HG03095 (cell line): Measurements from ENCODE around the gene ZNF524.

Source experiments
- ATAC-seq: cut with Tn5 transposase; IDR thresholded peaks from one replicate; pipeline ENCODE4 v1.9.1; 2021; ENCODE audit warnings: moderate library complexity; ENCODE audit not compliant: unreplicated experiment

Gene ZNF524

DNA sequence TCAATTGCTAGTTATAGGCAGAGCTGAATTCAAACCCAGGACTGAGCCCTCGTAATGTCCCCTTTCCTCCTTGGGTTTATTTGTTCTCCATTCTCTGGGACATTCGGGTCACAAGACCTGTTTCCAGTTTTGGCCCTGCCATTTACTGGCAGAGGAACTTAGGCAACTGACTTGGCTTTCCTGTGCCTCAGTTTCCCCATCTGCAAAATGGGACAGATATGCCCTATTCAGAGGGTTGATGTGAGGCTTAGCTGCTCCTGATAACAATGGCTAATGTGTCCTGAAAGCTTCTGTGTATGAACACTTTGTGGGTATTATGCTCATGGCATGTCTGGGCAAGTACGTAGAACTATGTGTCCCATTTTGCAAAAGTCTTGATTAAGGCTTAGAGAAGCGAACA is 996 bp downstream of the ZNF524 start:
- no peak for ATAC-seq

DNA sequence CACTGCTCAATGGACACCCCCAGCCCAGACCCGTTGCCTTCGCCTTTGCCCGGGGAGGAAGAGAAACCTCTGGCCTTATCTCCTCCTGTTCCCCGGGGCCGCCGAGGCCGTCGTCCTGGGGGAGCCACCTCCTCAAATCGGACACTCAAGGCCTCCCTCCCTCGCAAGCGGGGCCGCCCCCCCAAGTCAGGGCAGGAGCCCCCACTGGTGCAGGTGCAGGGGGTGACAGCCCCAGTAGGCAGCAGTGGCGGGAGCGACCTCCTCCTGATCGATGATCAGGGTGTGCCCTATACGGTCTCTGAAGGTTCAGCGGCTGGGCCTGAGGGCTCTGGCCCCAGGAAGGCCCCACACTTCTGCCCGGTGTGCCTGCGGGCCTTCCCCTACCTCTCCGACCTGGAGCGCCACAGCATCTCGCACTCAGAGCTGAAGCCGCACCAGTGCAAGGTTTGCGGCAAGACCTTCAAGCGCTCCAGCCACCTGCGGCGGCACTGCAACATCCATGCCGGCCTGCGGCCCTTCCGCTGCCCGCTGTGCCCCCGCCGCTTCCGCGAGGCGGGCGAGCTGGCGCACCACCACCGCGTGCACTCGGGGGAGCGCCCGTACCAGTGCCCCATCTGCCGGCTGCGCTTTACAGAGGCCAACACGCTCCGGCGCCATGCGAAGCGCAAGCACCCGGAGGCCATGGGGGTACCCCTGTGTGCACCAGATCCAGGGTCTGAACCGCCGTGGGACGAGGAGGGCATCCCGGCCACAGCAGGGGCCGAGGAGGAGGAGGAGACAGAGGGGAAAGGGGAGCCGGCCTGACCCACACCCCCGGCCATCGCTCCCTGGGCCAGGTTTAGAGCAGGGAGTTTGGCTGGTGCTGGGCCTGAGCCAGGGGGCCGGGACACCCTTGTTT is 2.3 kb downstream of the ZNF524 start:
- no peak for ATAC-seq

DNA sequence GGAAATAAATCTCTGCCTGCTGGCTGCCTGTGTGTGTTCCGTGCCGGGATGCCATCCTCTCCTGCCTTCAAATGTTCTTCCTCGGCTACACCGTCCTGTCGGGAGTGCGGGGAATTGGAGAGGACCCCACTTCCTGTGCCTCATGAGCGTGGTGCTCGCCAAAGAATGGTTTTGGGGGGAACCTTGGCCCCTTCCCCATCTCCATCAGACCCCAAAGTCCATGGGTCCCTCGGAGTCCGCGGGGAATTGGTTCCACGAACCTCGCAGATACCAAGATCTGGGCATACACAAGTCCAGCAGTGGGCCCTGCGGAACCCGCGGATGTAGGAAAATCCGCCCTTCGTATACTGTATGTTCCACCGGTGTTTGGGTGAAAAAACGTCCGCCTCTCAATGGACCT is 3.0 kb downstream of the ZNF524 start:
- no peak for ATAC-seq

DNA sequence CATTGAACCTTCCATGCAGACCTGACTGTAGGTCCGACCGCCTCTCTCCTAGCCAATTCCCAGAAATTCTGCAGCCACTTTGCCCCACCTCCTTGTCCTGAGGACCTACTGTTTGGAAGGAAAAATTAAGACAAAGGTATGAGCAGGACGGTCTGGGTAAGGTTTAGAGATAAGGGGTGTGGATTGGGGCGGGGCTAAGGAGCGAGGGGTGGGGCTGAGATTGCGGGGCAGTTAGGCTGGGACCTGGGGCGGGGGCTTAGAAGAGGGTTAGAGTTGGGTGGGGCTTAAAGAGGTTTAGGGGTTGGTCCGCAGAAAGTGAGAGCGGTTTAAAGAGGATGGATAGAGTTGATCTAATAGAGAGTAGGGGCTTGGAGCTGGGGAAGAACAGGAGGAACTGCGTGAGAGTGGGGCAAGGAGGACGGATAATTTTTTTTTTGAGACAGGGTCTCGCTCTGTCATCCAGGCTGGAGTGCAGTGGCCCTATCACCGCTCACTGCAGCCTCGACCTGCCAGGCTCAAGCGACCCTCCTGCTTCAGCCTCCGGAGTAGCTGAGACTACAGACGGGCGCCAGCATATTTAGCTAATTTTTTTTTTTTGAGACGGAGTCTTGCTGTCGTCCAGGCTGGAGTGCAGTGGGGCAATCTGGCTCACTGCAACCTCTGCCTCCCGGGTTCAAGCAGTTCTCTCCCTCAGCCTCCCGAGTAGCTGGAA is 3.6 kb downstream of the ZNF524 start:
- ATAC-seq: no peak

DNA sequence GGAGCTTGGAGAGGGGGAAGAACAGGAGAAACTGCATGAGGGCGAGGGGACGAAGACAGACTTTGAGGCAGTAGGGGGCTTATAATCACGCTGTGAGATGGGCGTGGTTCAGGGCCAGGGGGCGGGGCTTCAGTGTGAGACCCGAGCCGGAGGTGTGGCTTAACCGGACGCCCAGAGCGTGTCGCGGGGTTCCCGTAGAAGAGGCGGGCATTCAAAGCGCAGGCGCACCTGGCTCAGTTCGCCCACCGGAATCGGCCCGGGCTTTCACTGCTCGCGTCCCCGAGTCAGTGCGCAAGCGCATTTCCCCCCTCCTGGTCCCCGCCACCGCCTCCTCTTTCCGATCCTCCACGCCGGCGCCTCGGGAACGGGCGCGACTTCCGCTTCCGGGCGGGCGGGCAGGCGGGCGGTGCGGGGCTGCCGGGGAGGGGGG is 5.1 kb downstream of the ZNF524 start:
- ATAC-seq: peak; percentile 45

DNA sequence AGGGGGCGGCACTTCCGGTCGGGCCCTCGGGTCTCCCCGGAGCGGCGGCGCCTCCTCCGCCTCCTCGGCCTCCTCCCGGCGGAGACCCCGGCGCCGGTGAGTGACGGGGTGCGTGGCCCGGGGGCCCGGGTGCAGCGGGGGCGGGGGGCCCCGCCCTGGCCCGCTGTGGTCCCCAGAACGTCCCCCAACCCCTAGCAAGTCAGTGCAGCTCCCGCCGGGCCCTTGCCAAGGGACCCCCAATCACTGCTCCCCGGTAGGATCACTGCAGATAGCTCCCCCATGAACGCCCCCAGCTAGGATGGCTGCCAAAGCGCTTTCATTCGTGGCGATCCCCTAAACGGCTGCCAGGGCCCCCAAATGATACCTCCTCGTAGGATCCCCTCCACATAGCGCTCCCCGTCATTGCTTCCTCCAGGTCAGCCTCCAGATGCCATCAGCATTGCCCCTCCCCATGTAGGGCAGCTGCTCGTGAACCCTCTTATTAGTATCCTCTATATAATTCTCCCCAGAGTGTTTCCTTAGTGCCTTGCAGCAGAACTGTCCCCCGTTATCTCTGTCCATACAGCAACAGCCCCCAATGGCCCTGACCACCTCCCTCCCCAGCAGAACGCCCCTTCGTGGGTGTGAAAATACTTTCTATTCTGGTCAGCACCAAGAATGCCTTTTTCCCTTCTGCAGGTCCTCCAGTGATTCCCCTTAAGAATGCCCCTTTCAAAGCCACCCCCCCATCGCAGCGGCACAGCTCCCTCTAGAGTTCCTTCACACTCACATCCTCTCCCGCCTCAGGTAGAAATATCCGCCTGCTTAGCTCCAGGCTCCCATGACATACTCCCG is 5.8 kb downstream of the ZNF524 start, which contains the start of gene ZNF865:
ZNF865 (plus strand) TSS at position 11 of the 834 bp plus-strand sequence. CDS start 7,972 bp downstream, outside the sequence.
- peak; percentile 32 for ATAC-seq

DNA sequence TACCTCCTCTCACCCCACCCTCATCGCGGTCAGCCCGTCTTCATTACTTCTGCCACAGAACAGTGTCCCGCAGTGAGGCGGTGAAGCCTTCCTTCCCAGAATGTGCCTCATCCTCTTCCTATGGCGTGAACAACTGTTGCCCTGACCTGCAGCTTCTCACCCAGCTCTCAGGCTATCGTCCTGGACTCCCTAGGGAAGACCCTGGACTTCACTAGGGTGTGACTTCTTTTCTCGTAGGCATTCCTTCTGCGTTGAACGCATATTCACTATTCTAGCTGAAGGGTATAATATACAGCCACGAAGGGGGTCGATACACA is 6.3 kb downstream of the ZNF524 start:
- ATAC-seq: no peak

DNA sequence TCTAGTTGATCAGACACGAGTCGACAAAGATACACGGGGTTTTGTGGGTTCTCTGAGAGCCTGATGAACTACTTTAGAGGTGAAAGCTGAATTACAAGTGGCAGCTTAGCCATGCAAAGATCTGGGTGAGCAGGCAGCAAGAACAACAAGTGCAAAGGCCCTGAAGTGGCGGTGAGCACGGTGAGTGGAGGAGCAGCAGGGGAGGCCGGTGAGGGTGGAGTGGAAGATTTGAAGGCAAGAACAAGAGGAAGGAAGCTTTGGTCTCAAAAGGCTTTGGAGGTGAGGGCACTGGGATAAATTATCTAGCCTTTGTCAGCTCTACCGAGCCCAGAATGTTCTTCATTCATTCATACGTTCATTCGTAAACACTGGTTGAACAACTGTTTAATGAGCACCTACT is 6.7 kb downstream of the ZNF524 start:
- no peak for ATAC-seq

DNA sequence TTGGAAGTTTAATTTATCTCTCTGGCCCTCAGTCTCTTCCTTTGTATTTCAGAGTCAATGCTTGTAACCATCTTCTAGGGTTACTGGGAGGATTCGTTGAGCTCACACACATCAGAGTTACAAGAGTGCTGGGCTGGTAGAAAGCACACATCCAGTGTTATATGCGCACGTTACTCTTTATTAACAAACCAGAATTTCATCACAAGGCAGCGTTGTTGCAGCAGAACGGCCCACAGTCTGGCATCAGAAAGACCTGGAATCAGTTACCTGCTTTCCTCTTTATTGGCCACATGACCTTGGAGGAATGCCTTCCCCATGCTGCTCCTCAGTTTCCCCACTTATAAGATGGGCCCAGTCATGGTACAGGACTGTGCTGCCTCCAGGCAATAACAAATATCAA is 9.2 kb downstream of the ZNF524 start:
- no peak for ATAC-seq

DNA sequence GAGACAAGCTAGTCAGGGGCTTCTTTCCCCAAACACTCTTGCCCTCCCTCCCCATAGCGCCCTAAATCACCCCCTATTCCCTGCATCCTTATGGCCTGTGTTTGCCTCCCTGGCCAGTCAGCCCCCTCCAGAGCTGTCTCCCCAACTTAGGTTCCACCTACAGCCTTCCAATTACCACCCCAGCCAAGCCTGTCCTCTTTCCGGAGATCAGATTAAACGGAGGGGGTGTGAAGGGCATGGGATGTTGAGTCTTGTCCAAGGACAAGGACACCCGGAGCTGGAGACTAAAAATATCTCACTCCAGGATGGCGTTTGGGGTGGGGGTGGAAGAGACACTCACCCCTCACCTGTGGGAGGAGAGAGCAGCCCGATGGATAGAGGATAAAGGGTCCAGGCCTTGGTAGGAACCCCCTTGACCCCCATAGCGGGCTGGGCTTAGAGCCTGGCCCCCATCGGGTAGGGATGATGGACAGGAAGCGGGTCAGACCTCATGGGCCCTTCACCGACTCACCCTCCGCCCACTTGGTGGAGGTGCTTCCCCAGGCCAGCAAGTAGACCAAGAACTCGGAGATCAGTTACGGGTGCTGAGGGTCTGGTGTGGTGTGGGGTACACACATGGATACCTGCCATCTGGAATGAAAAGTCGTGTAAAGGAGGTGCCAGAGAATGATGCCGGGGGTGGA is 11.4 kb downstream of the ZNF524 start:
- ATAC-seq: no peak

DNA sequence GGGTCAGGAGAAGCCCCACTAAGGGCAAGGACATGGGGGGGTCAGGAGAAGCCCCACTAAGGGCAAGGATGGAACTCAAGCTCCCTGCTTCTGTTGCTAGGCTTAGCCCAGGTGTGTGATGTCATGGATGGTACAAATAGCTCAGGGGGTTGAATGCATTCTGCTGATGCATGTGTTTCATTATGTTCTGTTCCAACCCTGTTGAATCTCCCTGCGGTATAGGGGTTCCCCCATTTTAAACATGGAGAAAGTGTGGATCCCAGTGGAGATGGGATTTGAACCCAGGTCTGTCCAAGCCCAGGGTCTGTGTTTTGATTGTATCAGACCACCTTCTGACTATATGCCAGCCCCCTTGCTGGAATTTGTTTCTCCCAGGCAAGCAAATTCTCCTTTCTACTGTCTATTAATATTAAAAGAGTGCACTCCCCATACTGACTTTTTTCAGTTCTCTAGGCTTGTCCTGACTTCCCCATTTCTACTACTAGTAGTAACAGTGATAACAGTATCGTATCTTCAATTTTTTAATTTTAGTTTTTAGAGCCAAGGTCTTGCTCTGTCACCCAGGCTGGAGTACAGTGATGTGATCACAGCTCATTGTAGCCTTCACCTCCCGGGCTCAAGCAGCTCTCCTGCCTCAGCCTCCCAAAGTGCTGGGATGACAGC is 12.0 kb downstream of the ZNF524 start:
- no peak for ATAC-seq

DNA sequence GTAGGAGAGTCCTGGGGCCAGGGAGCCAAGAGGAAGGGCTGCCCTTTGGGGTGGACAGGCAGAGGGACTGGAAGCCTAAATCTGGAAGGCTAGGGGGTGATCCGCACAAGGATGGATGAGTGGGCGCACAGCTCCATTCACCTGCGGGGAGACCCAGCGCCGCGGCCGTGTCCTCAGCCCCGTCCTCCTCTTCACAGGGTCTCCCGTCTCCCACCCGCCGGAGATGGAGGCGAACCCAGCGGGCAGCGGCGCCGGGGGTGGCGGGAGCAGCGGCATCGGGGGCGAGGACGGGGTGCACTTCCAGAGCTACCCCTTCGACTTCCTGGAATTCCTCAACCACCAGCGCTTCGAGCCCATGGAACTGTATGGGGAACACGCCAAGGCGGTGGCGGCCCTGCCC is 13.3 kb downstream of the ZNF524 start:
- no peak for ATAC-seq

DNA sequence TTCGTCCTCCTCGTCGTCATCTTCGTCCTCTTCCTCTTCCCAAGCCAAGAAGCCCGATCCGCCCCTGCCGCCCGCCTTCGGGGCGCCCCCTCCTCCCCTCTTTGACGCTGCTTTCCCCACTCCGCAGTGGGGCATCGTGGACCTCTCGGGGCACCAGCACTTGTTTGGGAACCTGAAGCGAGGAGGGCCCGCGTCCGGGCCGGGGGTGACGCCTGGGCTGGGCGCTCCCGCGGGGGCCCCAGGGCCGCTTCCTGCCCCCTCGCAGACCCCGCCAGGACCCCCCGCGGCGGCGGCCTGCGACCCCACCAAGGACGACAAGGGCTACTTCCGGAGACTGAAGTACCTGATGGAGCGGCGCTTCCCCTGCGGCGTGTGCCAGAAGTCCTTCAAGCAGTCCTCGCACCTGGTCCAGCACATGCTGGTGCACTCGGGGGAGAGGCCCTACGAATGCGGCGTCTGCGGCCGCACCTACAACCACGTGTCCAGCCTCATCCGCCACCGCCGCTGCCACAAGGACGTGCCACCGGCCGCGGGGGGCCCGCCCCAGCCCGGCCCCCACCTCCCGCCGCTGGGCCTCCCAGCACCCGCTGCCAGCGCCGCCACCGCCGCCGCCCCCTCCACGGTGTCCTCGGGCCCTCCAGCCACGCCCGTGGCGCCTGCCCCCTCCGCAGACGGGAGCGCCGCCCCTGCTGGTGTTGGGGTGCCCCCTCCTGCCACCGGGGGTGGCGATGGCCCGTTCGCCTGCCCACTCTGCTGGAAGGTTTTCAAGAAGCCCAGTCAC is 14.0 kb downstream of the ZNF524 start:
- ATAC-seq: no peak

DNA sequence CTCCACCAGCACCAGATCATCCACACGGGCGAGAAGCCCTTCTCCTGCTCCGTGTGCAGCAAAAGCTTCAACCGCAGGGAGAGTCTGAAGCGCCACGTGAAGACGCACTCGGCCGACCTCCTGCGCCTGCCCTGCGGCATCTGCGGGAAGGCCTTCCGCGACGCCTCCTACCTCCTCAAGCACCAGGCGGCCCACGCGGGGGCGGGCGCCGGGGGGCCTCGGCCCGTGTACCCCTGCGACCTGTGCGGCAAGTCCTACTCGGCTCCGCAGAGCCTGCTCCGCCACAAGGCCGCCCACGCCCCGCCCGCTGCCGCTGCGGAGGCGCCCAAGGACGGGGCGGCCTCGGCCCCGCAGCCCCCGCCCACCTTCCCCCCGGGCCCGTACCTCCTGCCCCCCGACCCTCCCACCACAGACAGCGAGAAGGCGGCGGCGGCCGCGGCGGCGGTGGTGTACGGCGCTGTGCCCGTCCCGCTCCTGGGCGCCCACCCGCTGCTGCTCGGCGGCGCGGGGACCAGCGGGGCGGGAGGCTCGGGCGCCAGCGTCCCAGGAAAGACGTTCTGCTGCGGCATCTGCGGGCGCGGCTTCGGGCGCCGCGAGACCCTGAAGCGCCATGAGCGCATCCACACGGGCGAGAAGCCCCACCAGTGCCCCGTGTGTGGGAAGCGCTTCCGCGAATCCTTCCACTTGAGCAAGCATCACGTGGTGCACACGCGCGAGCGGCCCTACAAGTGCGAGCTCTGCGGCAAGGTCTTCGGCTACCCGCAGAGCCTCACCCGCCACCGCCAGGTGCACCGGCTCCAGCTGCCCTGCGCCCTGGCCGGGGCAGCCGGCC is 14.8 kb downstream of the ZNF524 start:
- no peak for ATAC-seq

DNA sequence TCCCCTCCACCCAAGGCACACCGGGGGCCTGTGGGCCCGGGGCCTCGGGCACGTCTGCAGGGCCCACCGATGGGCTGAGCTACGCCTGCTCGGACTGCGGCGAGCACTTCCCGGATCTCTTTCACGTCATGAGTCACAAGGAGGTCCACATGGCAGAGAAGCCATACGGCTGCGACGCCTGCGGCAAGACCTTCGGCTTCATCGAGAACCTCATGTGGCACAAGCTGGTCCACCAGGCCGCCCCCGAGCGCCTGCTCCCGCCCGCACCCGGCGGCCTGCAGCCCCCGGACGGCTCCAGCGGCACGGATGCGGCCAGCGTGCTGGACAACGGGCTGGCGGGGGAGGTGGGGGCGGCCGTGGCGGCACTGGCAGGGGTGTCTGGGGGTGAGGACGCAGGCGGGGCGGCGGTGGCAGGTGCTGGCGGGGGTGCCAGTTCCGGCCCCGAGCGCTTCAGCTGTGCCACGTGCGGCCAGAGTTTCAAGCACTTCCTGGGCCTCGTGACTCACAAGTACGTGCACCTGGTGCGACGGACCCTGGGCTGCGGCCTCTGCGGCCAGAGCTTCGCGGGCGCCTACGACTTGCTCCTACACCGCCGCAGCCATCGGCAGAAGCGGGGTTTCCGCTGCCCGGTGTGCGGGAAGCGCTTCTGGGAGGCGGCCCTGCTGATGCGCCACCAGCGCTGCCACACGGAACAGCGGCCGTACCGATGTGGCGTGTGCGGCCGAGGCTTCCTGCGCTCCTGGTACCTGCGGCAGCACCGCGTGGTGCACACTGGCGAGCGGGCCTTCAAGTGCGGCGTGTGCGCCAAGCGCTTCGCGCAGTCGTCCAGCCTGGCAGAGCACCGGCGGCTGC is 15.7 kb downstream of the ZNF524 start:
- no peak for ATAC-seq

DNA sequence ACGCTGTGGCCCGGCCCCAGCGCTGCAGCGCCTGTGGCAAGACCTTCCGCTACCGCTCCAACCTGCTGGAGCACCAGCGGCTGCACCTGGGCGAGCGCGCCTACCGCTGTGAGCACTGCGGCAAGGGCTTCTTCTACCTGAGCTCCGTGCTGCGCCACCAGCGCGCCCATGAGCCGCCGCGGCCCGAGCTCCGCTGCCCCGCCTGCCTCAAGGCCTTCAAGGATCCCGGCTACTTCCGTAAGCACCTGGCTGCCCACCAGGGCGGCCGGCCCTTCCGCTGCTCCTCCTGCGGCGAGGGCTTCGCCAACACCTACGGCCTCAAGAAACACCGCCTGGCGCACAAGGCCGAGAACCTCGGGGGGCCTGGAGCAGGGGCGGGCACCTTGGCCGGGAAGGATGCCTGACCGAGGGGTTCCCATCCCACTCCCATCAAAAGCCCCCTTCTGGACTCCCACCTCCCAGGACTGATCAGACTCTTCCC is 16.3 kb downstream of the ZNF524 start:
- no peak for ATAC-seq

DNA sequence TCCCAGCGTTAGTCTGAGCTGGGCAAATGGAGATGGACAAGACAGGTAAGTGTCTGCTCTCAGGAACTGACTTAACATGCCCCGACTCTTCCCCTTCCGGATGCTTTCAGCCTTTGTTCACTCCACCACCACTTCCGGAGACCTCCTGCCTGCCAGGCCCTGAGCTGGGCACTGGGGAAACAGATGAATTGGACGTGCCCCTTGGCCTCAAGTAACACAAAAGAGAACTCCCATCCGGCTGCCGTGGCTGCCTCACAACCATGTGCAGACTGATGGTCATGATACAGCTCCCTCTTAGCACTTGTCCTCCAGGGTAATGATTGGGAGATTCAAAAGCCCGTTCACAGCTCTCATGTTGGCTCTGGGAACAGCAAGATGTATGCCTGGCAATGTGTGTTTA is 17.3 kb downstream of the ZNF524 start:
- no peak for ATAC-seq

DNA sequence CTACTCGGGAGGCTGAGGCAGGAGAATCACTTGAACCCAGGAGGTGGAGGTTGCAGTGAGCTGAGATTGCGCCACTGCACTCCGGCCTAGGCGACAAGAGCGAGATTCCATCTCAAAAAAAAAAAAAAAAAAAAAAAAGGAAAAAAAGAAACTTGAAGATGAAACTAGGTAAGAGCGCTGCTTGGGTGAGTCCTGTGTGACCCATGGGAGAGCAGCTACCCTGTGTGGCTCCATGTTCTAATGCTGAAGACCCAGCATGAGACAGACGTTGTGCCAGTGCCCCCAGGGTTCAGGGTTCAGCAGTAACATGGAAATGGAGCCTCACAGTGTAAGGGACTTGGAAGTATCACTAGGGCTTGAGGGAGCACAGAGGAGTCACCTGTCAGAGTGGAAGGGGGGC is 18.3 kb downstream of the ZNF524 start:
- no peak for ATAC-seq
